ENCODE results near the gene TMEM121. TPM values are rescaled to one million over a fixed set of nuclear protein-coding genes. Genes with fewer than 3 reads are reported as not detected.
"Not testable (repeated sequence)": the region's sequence is repeated elsewhere in the genome, so short reads cannot be mapped to it uniquely, and the experiment has no call there.

Gene TMEM121
- total and polyA plus RNA-seq, 4 donors = 0.33 to 1.5 (median 0.37) TPM; not detected in 1

GRCh38 chr14:105540811-105541210 is 14.4 kb downstream of the TMEM121 start (continued):
- TF ChIP-seq, protein P1, sequence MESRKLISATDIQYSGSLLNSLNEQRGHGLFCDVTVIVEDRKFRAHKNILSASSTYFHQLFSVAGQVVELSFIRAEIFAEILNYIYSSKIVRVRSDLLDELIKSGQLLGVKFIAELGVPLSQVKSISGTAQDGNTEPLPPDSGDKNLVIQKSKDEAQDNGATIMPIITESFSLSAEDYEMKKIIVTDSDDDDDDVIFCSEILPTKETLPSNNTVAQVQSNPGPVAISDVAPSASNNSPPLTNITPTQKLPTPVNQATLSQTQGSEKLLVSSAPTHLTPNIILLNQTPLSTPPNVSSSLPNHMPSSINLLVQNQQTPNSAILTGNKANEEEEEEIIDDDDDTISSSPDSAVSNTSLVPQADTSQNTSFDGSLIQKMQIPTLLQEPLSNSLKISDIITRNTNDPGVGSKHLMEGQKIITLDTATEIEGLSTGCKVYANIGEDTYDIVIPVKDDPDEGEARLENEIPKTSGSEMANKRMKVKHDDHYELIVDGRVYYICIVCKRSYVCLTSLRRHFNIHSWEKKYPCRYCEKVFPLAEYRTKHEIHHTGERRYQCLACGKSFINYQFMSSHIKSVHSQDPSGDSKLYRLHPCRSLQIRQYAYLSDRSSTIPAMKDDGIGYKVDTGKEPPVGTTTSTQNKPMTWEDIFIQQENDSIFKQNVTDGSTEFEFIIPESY (IDR thresholded peaks at IDR 0.05) = no peak
- TF ChIP-seq HNF4A (conservative IDR thresholded peaks at IDR 0.05) (no peak), TAF1 (conservative IDR thresholded peaks at IDR 0.05) (no peak)

GRCh38 chr14:105541218-105541875 is 15.0 kb downstream of the TMEM121 start:
- no peak overlapping the region for H3K4me3 ChIP-seq (ENCODE audit: low read depth in 1 of 3, low read length in 3 of 3)
- peaks cover 0 to 4% (median under 1%) of the 10 kb centered on the region in 4 donors for H3K9me3 ChIP-seq (ENCODE audit: control insufficient read depth in 4 of 4, low read length in 3 of 4)
- no peak overlapping the region for H3K9ac ChIP-seq (ENCODE audit: low read depth in 1 of 2, low read length in 2 of 2)
- TF ChIP-seq TAF1 (conservative IDR thresholded peaks at IDR 0.05) = no peak
- no peaks in the 10 kb centered on the region for H3K36me3 ChIP-seq (ENCODE audit: control insufficient read depth in 4 of 4, insufficient read depth in 3 of 4, low read depth in 1 of 4, low read length in 3 of 4)
- 78% methylated on average over 19 of the region's 19 CpGs for WGBS
- H3K27ac ChIP-seq (ENCODE audit: low read depth in 1 of 2, low read length in 2 of 2) = no peak overlapping the region
- H3K4me1 ChIP-seq (ENCODE audit: control insufficient read depth in 4 of 4, insufficient read depth in 4 of 4, low read length in 3 of 4) = no peaks in the 10 kb centered on the region
- H3K27me3 ChIP-seq (ENCODE audit: control insufficient read depth in 4 of 4, insufficient read depth in 4 of 4, low read length in 3 of 4) = peaks cover 0 to 4% (median 0%) of the 10 kb centered on the region in 4 donors
- DNase-seq (ENCODE audit: low spot score) = no peak

DNA sequence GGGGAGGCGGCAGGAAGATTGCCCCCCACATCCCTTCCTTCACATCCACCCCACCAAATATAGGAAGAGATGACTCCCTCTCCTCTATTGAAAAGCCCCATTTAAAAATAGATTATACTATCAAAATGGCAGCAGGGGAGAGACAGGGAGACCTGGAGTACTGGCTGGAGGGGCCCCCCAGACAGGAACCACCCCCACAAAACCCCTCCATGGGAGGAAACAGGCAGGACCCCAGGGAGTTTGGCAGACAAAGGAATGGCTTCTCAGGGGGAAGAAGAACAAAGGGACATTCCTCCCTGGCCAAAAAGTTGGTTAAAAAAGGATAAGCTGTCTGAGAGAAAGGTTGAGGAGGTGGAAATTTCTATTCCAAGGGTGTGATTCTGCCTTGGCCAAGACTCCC is 19.3 kb downstream of the TMEM121 start:
- DNase-seq (ENCODE audit: low spot score) = not testable (repeated sequence)
- 49% methylated on average over 1 of the region's 1 CpG for WGBS

DNA sequence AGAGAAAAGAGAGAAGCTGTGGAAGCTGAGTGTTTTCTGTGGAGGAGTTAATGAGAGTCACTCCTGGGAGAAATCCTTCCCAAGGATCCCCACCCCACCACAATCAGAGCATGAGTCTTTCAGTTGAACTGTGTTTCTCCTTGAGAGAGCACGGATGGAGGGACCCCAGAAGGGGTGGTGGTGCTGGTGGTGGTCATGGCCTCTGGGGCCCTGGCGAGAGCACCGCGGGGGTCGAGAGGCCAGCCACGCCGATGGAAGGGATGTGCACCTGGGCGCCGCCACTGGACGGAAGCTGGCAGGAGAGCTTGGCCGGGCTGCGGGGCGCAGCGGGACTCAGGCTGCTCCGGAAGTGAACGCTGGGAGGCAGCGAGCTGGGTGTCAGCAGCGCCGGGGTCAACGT is 20.0 kb downstream of the TMEM121 start:
- 87% methylated on average over 9 of the region's 20 CpGs for WGBS
- H3K9me3 ChIP-seq (ENCODE audit: control insufficient read depth in 4 of 4, low read length in 3 of 4); H3K27me3 ChIP-seq (ENCODE audit: control insufficient read depth in 4 of 4, insufficient read depth in 4 of 4, low read length in 3 of 4); H3K4me1 ChIP-seq (ENCODE audit: control insufficient read depth in 4 of 4, insufficient read depth in 4 of 4, low read length in 3 of 4); H3K27ac ChIP-seq (ENCODE audit: low read depth in 1 of 2, low read length in 2 of 2); H3K9ac ChIP-seq (ENCODE audit: low read depth in 1 of 2, low read length in 2 of 2); H3K36me3 ChIP-seq (ENCODE audit: control insufficient read depth in 4 of 4, insufficient read depth in 3 of 4, low read depth in 1 of 4, low read length in 3 of 4); DNase-seq (ENCODE audit: low spot score); H3K4me3 ChIP-seq (ENCODE audit: low read depth in 1 of 3, low read length in 3 of 3): not testable (repeated sequence)

More for the DNA sequence above, 19.3 kb downstream of the TMEM121 start:
- H3K36me3 ChIP-seq (ENCODE audit: control insufficient read depth in 4 of 4, insufficient read depth in 3 of 4, low read depth in 1 of 4, low read length in 3 of 4); H3K4me3 ChIP-seq (ENCODE audit: low read depth in 1 of 3, low read length in 3 of 3); H3K9ac ChIP-seq (ENCODE audit: low read depth in 1 of 2, low read length in 2 of 2); H3K9me3 ChIP-seq (ENCODE audit: control insufficient read depth in 4 of 4, low read length in 3 of 4); H3K4me1 ChIP-seq (ENCODE audit: control insufficient read depth in 4 of 4, insufficient read depth in 4 of 4, low read length in 3 of 4); H3K27me3 ChIP-seq (ENCODE audit: control insufficient read depth in 4 of 4, insufficient read depth in 4 of 4, low read length in 3 of 4); H3K27ac ChIP-seq (ENCODE audit: low read depth in 1 of 2, low read length in 2 of 2): not testable (repeated sequence)

DNA sequence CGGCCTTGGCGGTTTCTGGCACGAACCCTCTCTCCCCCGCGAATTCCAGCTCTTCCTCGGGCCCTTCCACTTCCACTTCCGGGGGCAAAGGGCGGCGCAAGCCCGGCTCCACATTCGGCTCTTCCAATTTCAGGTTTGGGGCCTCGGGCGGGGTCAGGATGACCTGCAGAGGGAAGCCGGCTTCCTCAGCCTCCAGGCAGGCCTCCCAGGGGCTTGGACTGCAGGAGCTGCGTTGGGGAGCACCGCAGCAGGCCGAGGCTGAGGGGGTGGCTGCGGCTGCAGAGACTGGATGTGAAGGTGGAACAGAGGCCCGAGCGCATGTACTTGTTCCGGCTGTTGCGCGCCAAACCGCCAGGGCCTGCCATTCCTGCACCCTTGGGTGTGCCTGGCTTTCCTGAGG is 20.7 kb downstream of the TMEM121 start:
- DNase-seq (ENCODE audit: low spot score); H3K4me3 ChIP-seq (ENCODE audit: low read depth in 1 of 3, low read length in 3 of 3); H3K9me3 ChIP-seq (ENCODE audit: control insufficient read depth in 4 of 4, low read length in 3 of 4); H3K9ac ChIP-seq (ENCODE audit: low read depth in 1 of 2, low read length in 2 of 2); H3K27ac ChIP-seq (ENCODE audit: low read depth in 1 of 2, low read length in 2 of 2); H3K4me1 ChIP-seq (ENCODE audit: control insufficient read depth in 4 of 4, insufficient read depth in 4 of 4, low read length in 3 of 4); H3K36me3 ChIP-seq (ENCODE audit: control insufficient read depth in 4 of 4, insufficient read depth in 3 of 4, low read depth in 1 of 4, low read length in 3 of 4); H3K27me3 ChIP-seq (ENCODE audit: control insufficient read depth in 4 of 4, insufficient read depth in 4 of 4, low read length in 3 of 4): not testable (repeated sequence)
- WGBS = 93% methylated on average over 19 of the region's 24 CpGs
